CD4-positive, CD25-positive, alpha-beta regulatory T cell (primary cell): ENCODE data around the gene FKBP14. TPM values are rescaled to one million over a fixed set of nuclear protein-coding genes. Genes with fewer than 3 reads are reported as not detected.

Experiments used
- ATAC-seq, 2 donors: fragments of 150-1000 bp; cut with Tn5 transposase; one replicate each; pipeline ENCODE4 v1.10.0; 2021; ENCODE audit warnings: low read depth in 2 of 2, moderate number of reproducible peaks in 2 of 2, moderate library complexity in 1 of 2
- DNase-seq, 3 donors: peaks; one replicate each; pipeline versions ENCODE4 v3.0.0 to v3.0.0-alpha.2; 2012 to 2022; ENCODE audit warnings: mixed read lengths in 1 of 3
- H3K27ac ChIP-seq: one replicate; pipeline ENCODE4 v1.7.0; 2013; ENCODE audit warnings: mild to moderate bottlenecking, low read length; ENCODE audit not compliant: insufficient read depth, poor library complexity, severe bottlenecking
- H3K27me3 ChIP-seq: one replicate; pipeline ENCODE4 v1.7.0; 2013; ENCODE audit warnings: low read length; ENCODE audit not compliant: control insufficient read depth, insufficient read depth
- H3K36me3 ChIP-seq: one replicate; pipeline ENCODE4 v1.7.0; 2013; ENCODE audit warnings: mild to moderate bottlenecking, low read length, moderate library complexity; ENCODE audit not compliant: control insufficient read depth, insufficient read depth
- H3K4me1 ChIP-seq: 2 replicates; pipeline ENCODE4 v1.7.0; 2013; ENCODE audit warnings: mild to moderate bottlenecking, low read length; ENCODE audit not compliant: insufficient read depth, control insufficient read depth, poor library complexity, severe bottlenecking
- H3K4me3 ChIP-seq: one replicate; pipeline ENCODE4 v1.7.0; 2013; ENCODE audit warnings: low read depth, mild to moderate bottlenecking, low read length, moderate library complexity
- H3K9me3 ChIP-seq, 2 experiments: 1 replicate in 1 of 2; 2 replicates in 1 of 2; pipeline ENCODE4 v1.7.0; 2013; ENCODE audit warnings: low read length in 2 of 2, mild to moderate bottlenecking in 1 of 2, moderate library complexity in 1 of 2; ENCODE audit not compliant: control insufficient read depth in 2 of 2
- H3K27ac Mint-ChIP-seq, 3 donors: one replicate each; pipeline ENCODE4 v1.8.0; 2020 to 2022; ENCODE audit warnings: mild to moderate bottlenecking in 3 of 3, mixed read lengths in 3 of 3, moderate library complexity in 2 of 3
- H3K27me3 Mint-ChIP-seq: one replicate; pipeline ENCODE4 v1.8.0; 2022; ENCODE audit warnings: mild to moderate bottlenecking, mixed read lengths
- H3K36me3 Mint-ChIP-seq: one replicate; pipeline ENCODE4 v1.8.0; 2020; ENCODE audit warnings: mixed read lengths
- H3K4me1 Mint-ChIP-seq, 4 donors: one replicate each; pipeline ENCODE4 v1.8.0; 2020 to 2022; ENCODE audit warnings: mixed read lengths in 4 of 4, mild to moderate bottlenecking in 1 of 4
- H3K4me3 Mint-ChIP-seq, 4 donors: one replicate each; pipeline ENCODE4 v1.8.0; 2020 to 2022; ENCODE audit warnings: mild to moderate bottlenecking in 4 of 4, mixed read lengths in 4 of 4, moderate library complexity in 3 of 4
- H3K9me3 Mint-ChIP-seq, 7 donors: one replicate each; pipeline ENCODE4 v1.8.0; 2020 to 2022; ENCODE audit warnings: mixed read lengths in 7 of 7, mild to moderate bottlenecking in 3 of 7, moderate library complexity in 2 of 7
- polyA plus RNA-seq, 4 donors: library from polyadenylated mRNA; unstranded; fragments of 300-500 nt; fragmentation: Illumina TruSeq; gene quantifications; one replicate each; pipeline ENCODE4 v1.2.3, GENCODE V29; 2021
- total RNA-seq: library from RNA; stranded (reverse); gene quantifications from one replicate; pipeline ENCODE4 v1.2.3, GENCODE V29; 2022

FKBP14 gene
- total and polyA plus RNA-seq, 5 donors from 2014 or later: 1.0 to 6.5 (median 2.0) TPM

GRCh38 chr7:30029696-30030095, 3.2 kb upstream of the FKBP14 start:
- H3K27me3 ChIP-seq: no peaks in the 10 kb centered on the region
- Mint-ChIP-seq H3K36me3 (no peaks in the 10 kb centered on the region), H3K4me1 (peaks cover 20 to 33% (median 26%) of the 10 kb centered on the region in 4 donors), H3K27ac (peak overlapping the region in 1 of 3 donors; percentile 2), H3K9me3 (no peaks in the 10 kb centered on the region), H3K27me3 (no peaks in the 10 kb centered on the region), H3K4me3 (no peak overlapping the region)
- no peak overlapping the region for H3K27ac ChIP-seq
- ATAC-seq (no peak), DNase-seq (peak in 2 of 3 donors; percentile 22 to 56)
- H3K9me3 ChIP-seq: no peaks in the 10 kb centered on the region
- H3K4me1 ChIP-seq: peaks cover 39% of the 10 kb centered on the region
- H3K4me3 ChIP-seq: peak overlapping the region; percentile 86
- H3K36me3 ChIP-seq: no peaks in the 10 kb centered on the region

DNA sequence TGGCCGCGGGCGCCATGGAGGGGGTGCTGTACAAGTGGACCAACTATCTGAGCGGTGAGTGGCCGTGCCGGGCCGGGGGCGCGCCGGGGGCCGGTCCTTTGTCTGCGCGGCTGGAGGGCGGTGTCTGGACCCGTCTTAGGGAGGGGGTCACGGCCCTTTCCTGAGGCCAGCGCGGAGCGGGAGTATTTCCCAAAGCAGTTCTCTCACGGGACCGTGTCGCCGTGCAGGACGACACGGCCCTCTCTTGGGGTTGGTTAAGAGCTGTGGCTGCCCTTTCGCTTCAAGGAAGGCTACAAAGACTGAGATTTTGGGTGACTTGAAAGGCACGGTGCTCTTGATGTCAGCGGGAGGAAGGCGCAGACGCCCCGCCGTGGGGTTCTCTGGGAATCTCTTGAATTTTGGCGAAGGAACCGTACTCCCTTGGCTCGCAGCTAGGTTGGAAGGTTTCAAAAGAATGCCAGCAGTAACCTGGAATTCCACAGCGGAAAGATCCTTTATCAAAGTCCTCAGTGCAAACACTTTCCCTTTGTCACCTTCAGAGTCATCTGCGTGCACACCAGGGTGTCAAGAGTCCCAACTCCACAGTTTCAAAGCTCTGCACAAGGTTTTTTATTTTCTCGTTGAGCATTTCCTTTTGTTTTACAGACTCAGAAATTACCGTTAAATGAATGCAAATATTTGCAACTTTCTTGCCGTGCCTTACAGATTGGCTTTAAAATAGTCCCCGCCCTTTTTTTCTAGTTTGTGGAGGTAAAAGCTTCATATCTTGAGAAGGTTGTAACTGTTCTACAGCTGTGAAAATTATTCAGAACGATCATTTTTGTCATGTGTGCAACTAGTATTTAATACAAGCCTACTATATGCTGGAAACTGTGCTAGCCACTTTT, 2.5 kb upstream of the FKBP14 start:
- DNase-seq: peak in 2 of 3 donors; percentile 51 to 66
- Mint-ChIP-seq H3K9me3 (no peaks in the 10 kb centered on the region), H3K27ac (peak overlapping the region in 1 of 3 donors; percentile 6), H3K36me3 (no peaks in the 10 kb centered on the region), H3K4me1 (peaks cover 20 to 36% (median 30%) of the 10 kb centered on the region in 4 donors), H3K4me3 (no peak overlapping the region), H3K27me3 (no peaks in the 10 kb centered on the region)
- H3K27ac ChIP-seq: peak overlapping the region; percentile 83
- no peaks in the 10 kb centered on the region for H3K9me3 ChIP-seq
- ATAC-seq: no peak
- no peaks in the 10 kb centered on the region for H3K27me3 ChIP-seq
- peak overlapping the region; percentile 86 for H3K4me3 ChIP-seq
- H3K36me3 ChIP-seq: no peaks in the 10 kb centered on the region
- H3K4me1 ChIP-seq: peaks cover 42% of the 10 kb centered on the region

GRCh38 chr7:30028216-30028748, 1.8 kb upstream of the FKBP14 start, which contains the start of gene PLEKHA8:
Gene PLEKHA8 (plus strand): TSS chr7:30028412. CDS start chr7:30028763, 351 bp downstream.
- H3K36me3 ChIP-seq: no peaks in the 10 kb centered on the region
- peak; percentile 82 to 92 (median 90) for DNase-seq
- H3K4me3 ChIP-seq: peak within 1 kb of the TSS; percentile 100
- Mint-ChIP-seq H3K27me3 (no peaks in the 10 kb centered on the region), H3K27ac (peak within 1 kb of the TSS; percentile 64 to 94 (median 87)), H3K4me3 (peak within 1 kb of the TSS in 2 of 4 donors; percentile 93 to 97), H3K36me3 (peaks cover 3% of the 10 kb centered on the region), H3K4me1 (peaks cover 20 to 43% (median 34%) of the 10 kb centered on the region in 4 donors), H3K9me3 (no peaks in the 10 kb centered on the region)
- ATAC-seq: peak; percentile 37 to 43
- H3K27me3 ChIP-seq: no peaks in the 10 kb centered on the region
- no peaks in the 10 kb centered on the region for H3K9me3 ChIP-seq
- peaks cover 42% of the 10 kb centered on the region for H3K4me1 ChIP-seq
- peak within 1 kb of the TSS; percentile 83 for H3K27ac ChIP-seq

GRCh38 chr7:30027740-30028215, 1.3 kb upstream of the FKBP14 start:
- DNase-seq (no peak), ATAC-seq (no peak)
- Histone ChIP-seq H3K4me3 (peak overlapping the region; percentile 100), H3K4me1 (peaks cover 42% of the 10 kb centered on the region), H3K36me3 (no peaks in the 10 kb centered on the region), H3K27ac (peak overlapping the region; percentile 83), H3K27me3 (no peaks in the 10 kb centered on the region), H3K9me3 (no peaks in the 10 kb centered on the region)
- Mint-ChIP-seq H3K4me1 (peaks cover 20 to 45% (median 38%) of the 10 kb centered on the region in 4 donors), H3K4me3 (peak overlapping the region in 2 of 4 donors; percentile 93 to 97), H3K27ac (peak overlapping the region; percentile 46 to 94 (median 87)), H3K9me3 (no peaks in the 10 kb centered on the region), H3K27me3 (no peaks in the 10 kb centered on the region), H3K36me3 (peaks cover 3% of the 10 kb centered on the region)

- Mint-ChIP-seq H3K9me3 (no peaks in the 10 kb centered on the region), H3K27me3 (no peaks in the 10 kb centered on the region), H3K36me3 (peaks cover 3% of the 10 kb centered on the region), H3K4me3 (peak overlapping the region in 2 of 4 donors; percentile 93 to 97), H3K27ac (peak overlapping the region; percentile 64 to 94 (median 87)), H3K4me1 (peaks cover 14 to 40% (median 36%) of the 10 kb centered on the region in 4 donors)
- Histone ChIP-seq H3K9me3 (no peaks in the 10 kb centered on the region), H3K4me3 (peak overlapping the region; percentile 100), H3K36me3 (no peaks in the 10 kb centered on the region), H3K27me3 (no peaks in the 10 kb centered on the region), H3K4me1 (peaks cover 42% of the 10 kb centered on the region), H3K27ac (peak overlapping the region; percentile 83)
- DNase-seq: peak; percentile 27 to 74 (median 71)
- peak; percentile 29 to 52 for ATAC-seq
Observed at GRCh38 chr7:30027065-30027456, 559 bp upstream of the FKBP14 start.

GRCh38 chr7:30023524-30023923, 3.0 kb downstream of the FKBP14 start:
- Mint-ChIP-seq H3K9me3 (no peaks in the 10 kb centered on the region), H3K27ac (peak overlapping the region in 1 of 3 donors; percentile 19), H3K4me3 (peak overlapping the region in 2 of 4 donors; percentile 36 to 81), H3K36me3 (peaks cover 5% of the 10 kb centered on the region), H3K4me1 (peaks cover 14 to 46% (median 43%) of the 10 kb centered on the region in 4 donors), H3K27me3 (no peaks in the 10 kb centered on the region)
- H3K4me3 ChIP-seq: no peak overlapping the region
- no peak for DNase-seq
- H3K9me3 ChIP-seq: no peaks in the 10 kb centered on the region
- H3K4me1 ChIP-seq: peaks cover 24% of the 10 kb centered on the region
- no peak for ATAC-seq
- H3K27ac ChIP-seq: no peak overlapping the region
- H3K27me3 ChIP-seq: no peaks in the 10 kb centered on the region
- H3K36me3 ChIP-seq: peaks cover under 1% of the 10 kb centered on the region

GRCh38 chr7:30022991-30023390, 3.5 kb downstream of the FKBP14 start:
- Mint-ChIP-seq H3K27ac (peak overlapping the region in 1 of 3 donors; percentile 17), H3K4me3 (peak overlapping the region in 3 of 4 donors; percentile 5 to 81 (median 8)), H3K9me3 (no peaks in the 10 kb centered on the region), H3K36me3 (peaks cover 9% of the 10 kb centered on the region), H3K4me1 (peaks cover 14 to 46% (median 43%) of the 10 kb centered on the region in 4 donors), H3K27me3 (no peaks in the 10 kb centered on the region)
- Histone ChIP-seq H3K9me3 (no peaks in the 10 kb centered on the region), H3K4me1 (peaks cover 24% of the 10 kb centered on the region), H3K27ac (no peak overlapping the region), H3K36me3 (peaks cover 4% of the 10 kb centered on the region), H3K27me3 (no peaks in the 10 kb centered on the region), H3K4me3 (no peak overlapping the region)
- ATAC-seq (no peak), DNase-seq (no peak)
